WTC11 (cell line): ENCODE measurements around the gene SECTM1.

ENCODE experiments used
- ATF3 ChIP-seq: sonication (generic); formaldehyde crosslinking; conservative IDR thresholded peaks from 2 replicates; pipeline ENCODE4 v1.8.1; 2022; ENCODE audit warnings: mild to moderate bottlenecking, missing genetic modification reagents
- CTCF ChIP-seq: fragments of 200-600 bp; IDR thresholded peaks from 2 replicates; pipeline ENCODE4 v1.8.0; 2022; ENCODE audit warnings: antibody characterized with exemption
- FOXP4 ChIP-seq: sonication (generic); formaldehyde crosslinking; IDR thresholded peaks from 2 replicates; pipeline ENCODE4 v1.8.0; 2022; ENCODE audit warnings: mild to moderate bottlenecking, missing genetic modification reagents
- MLX ChIP-seq: sonication (generic); formaldehyde crosslinking; IDR thresholded peaks from 2 replicates; pipeline ENCODE4 v1.8.1; 2023; ENCODE audit warnings: mild to moderate bottlenecking, missing genetic modification reagents, moderate library complexity
- TEAD4 ChIP-seq: sonication (generic); formaldehyde crosslinking; IDR thresholded peaks from 2 replicates; pipeline ENCODE4 v1.8.0; 2022; ENCODE audit warnings: mild to moderate bottlenecking, missing genetic modification reagents
- ZNF232 ChIP-seq: sonication (generic); formaldehyde crosslinking; IDR thresholded peaks from 2 replicates; pipeline ENCODE4 v1.8.0; 2022; ENCODE audit warnings: mild to moderate bottlenecking, missing genetic modification reagents
- ZNF396 ChIP-seq: fragments of 250-450 bp; sonication (Bioruptor Pico); IDR thresholded peaks from 2 replicates; pipeline ENCODE4 v1.8.0; 2021; ENCODE audit warnings: mild to moderate bottlenecking, moderate library complexity, borderline replicate concordance
- ZNF671 ChIP-seq: fragments of 250-450 bp; sonication (Bioruptor Pico); IDR thresholded peaks from 2 replicates; pipeline ENCODE4 v1.8.0; 2021; ENCODE audit warnings: mild to moderate bottlenecking

- TF ChIP-seq ZNF232 (CRISPR knock-in tag) (no peak), CTCF (no peak), MLX (no peak), ZNF671 (no peak), ATF3 (CRISPR knock-in tag) (no peak), FOXP4 (no peak), TEAD4 (CRISPR knock-in tag) (no peak), ZNF396 (CRISPR knock-in tag) (no peak)
Measured at GRCh38 chr17:82382933-82383255, 49.3 kb upstream of the SECTM1 start.
